NT2/D1 (cell line): ENCODE results near the gene MYO1D.

Experiments used
- DNase-seq: peaks from one replicate; pipeline ENCODE4 v3.0.0-alpha.2; 2011; ENCODE audit warnings: low read depth, low spot score
- H3K27me3 ChIP-seq: 2 replicates; pipeline ENCODE4 v1.6.0; 2011; ENCODE audit warnings: mild to moderate bottlenecking; ENCODE audit not compliant: insufficient read length, insufficient read depth
- H3K36me3 ChIP-seq: 2 replicates; pipeline ENCODE4 v1.6.1; 2011; ENCODE audit warnings: mild to moderate bottlenecking, low read length, mixed read lengths; ENCODE audit not compliant: insufficient read depth, insufficient read length
- H3K4me1 ChIP-seq: 2 replicates; pipeline ENCODE4 v1.5.1; 2011; ENCODE audit not compliant: insufficient read depth, insufficient read length
- H3K4me3 ChIP-seq: 2 replicates; pipeline ENCODE4 v1.5.1; 2011; ENCODE audit warnings: low read depth; ENCODE audit not compliant: insufficient read length
- H3K9ac ChIP-seq: 2 replicates; pipeline ENCODE4 v1.6.0; 2011; ENCODE audit warnings: low read depth; ENCODE audit not compliant: insufficient read length
- H3K9me3 ChIP-seq: 2 replicates; pipeline ENCODE4 v1.5.1; 2011; ENCODE audit warnings: mild to moderate bottlenecking, low read length; ENCODE audit not compliant: insufficient read depth
- SUZ12 ChIP-seq: IDR thresholded peaks from 2 replicates; pipeline ENCODE4 v1.6.1; 2011; ENCODE audit not compliant: insufficient read length, insufficient read depth; ENCODE audit errors: extremely low read depth
- YY1 ChIP-seq: IDR thresholded peaks from 2 replicates; pipeline ENCODE4 v1.6.1; 2011; ENCODE audit not compliant: insufficient read length, insufficient read depth
- ZNF274 ChIP-seq: IDR thresholded peaks from 2 replicates; pipeline ENCODE4 v1.6.1; 2011; ENCODE audit warnings: mild to moderate bottlenecking, low read depth, low read length

Gene MYO1D

DNA sequence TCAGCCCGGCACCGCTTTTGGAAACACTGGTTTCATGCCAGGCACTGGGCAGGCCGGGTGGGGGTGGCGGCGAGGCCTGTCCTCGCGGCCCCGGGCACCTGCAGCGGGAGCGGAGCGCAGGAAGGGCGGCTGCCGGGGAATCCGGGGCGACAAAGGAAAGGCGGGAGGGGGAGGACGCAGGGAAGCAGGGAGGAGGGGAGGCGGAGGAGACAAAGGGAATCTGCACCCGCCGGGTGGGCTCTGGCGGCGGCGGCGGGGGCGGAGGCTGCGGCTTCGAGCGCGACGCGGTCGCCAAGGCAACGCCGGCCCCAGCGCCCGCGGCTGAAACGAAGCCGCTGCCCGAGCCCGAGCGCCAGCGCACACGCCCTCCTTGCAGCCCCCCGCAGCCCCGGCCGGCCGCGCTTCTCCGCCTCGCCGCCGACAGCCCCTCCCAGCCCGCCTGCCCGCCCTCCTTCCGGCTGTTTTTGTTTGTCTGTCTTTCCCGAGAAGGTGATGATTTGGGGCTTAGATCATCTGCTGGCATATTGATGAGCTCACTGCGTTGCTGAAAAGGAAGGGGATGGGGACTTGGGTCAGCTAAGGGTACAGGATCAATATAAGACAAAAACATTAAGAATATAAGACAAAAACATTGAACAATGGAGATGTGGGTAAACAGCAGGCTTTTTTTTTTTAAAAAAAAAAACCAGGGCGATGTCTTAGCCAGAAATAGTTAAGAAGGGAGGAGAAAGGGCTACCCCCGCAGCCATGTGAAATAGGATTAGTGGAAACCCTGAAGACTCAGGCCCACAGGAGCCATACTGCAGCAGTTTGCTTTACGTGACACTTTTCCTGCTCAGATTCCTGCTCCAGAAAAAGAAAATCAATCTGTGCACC, 357.5 kb downstream of the MYO1D start:
- peaks cover 12% of the 10 kb centered on the region for H3K4me1 ChIP-seq
- H3K9ac ChIP-seq = peak overlapping the region; percentile 79
- H3K4me3 ChIP-seq = peak overlapping the region; percentile 40
- no peak for TF ChIP-seq ZNF274
- no peak for TF ChIP-seq YY1
- no peak for TF ChIP-seq SUZ12
- no peaks in the 10 kb centered on the region for H3K36me3 ChIP-seq
- peak; percentile 81 for DNase-seq
- H3K27me3 ChIP-seq = peaks cover 22% of the 10 kb centered on the region
- H3K9me3 ChIP-seq = no peaks in the 10 kb centered on the region

DNA sequence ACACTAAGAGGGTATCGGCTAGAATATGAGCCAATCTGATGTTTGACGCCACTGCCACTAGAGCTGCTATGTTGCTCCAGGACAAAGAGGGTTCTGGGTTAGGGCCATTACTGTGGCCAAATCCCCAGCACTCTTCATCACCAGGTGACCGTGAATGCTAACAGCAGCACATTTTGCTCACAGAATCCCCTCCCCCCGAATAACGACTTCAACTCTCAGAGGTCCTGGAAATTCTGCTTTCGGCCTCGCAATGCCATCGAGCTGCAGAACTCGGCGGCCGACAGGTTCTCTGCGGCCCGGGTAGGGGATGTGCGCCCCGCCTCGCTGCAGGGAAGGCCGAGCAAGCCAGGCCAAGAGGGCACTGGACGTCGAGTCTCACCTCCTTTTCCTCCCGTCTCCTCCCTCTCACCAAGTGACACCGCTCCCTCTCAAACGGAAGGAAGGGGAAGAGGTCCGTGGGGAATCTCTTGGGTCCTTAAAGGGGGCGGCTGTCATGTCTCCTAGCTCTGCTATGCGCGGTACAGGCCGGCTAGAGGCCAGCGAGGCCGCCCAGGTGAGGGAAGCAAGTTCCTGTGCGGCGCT, 358.2 kb downstream of the MYO1D start:
- TF ChIP-seq ZNF274 = no peak
- TF ChIP-seq YY1 = no peak
- TF ChIP-seq SUZ12 = no peak
- Histone ChIP-seq H3K36me3 (no peaks in the 10 kb centered on the region), H3K9me3 (no peaks in the 10 kb centered on the region), H3K4me3 (peak overlapping the region; percentile 40), H3K27me3 (peaks cover 22% of the 10 kb centered on the region), H3K4me1 (peaks cover 12% of the 10 kb centered on the region), H3K9ac (peak overlapping the region; percentile 79)
- no peak for DNase-seq

DNA sequence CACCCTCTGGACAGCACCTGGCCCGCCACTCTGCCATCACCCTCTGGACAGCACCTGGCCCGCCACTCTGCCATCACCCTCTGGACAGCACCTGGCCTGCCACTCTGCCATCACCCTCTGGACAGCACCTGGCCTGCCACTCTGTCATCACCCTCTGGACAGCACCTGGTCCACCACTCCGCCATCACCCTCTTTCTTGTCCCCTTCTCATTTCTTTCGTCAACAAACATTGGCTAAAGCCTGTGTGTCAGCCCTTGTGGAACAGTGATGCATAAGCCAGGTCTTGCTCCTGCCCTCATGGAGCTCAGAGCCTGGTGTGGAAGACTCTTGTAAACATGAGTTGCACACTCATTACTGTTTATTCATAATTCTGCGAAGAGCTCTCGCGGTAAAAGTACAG, 358.9 kb downstream of the MYO1D start:
- no peak for TF ChIP-seq SUZ12
- TF ChIP-seq ZNF274 = no peak
- no peak for TF ChIP-seq YY1
- Histone ChIP-seq H3K4me1 (peaks cover 11% of the 10 kb centered on the region), H3K36me3 (no peaks in the 10 kb centered on the region), H3K4me3 (no peak overlapping the region), H3K9me3 (no peaks in the 10 kb centered on the region), H3K9ac (no peak overlapping the region), H3K27me3 (peaks cover 22% of the 10 kb centered on the region)
- no peak for DNase-seq

DNA sequence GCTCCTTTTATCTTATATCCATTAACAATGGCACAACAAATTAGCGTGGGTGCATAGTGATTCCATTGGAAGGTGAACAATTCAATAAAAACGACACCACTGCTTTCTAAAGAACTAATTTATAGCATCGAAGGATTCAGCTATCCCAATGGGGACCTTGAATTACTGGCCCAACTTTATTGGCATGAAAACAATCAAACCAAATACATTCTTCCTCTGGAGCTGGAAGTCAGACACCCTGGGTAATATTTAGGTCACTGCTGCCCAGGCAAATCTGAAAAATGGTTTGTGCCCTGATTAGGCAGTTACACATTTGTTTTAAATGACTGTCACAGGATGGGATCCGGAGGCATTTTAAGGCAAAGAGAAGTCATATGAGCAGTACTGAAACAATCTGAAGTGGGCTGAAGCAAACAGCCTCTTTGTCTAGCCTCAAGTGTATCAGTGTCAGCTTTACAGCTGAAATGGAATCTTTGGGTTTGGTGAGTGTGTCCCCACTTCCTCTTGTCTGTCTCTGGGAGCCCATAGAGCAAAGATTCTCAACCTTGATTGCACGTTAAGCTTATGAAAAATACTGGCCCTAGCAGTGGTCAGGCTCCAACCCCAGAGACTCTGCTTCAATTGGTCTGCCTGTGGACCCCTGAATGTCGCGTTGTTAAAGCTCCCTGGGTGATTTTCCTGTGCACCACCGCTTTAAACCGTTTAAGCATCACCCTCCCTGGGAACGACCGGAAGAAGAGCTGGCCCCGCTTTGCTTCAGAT, 359.8 kb downstream of the MYO1D start:
- H3K9ac ChIP-seq = no peak overlapping the region
- TF ChIP-seq SUZ12 (no peak), YY1 (no peak), ZNF274 (no peak)
- DNase-seq = no peak
- H3K4me3 ChIP-seq = no peak overlapping the region
- no peaks in the 10 kb centered on the region for H3K9me3 ChIP-seq
- peaks cover 22% of the 10 kb centered on the region for H3K27me3 ChIP-seq
- no peaks in the 10 kb centered on the region for H3K36me3 ChIP-seq
- H3K4me1 ChIP-seq = peaks cover 11% of the 10 kb centered on the region

- H3K27me3 ChIP-seq = peaks cover 22% of the 10 kb centered on the region
- no peak for TF ChIP-seq YY1
- no peak for TF ChIP-seq SUZ12
- no peak for TF ChIP-seq ZNF274
- no peak overlapping the region for H3K4me3 ChIP-seq
- H3K36me3 ChIP-seq = no peaks in the 10 kb centered on the region
- peak; percentile 33 for DNase-seq
- H3K9ac ChIP-seq = no peak overlapping the region
- no peaks in the 10 kb centered on the region for H3K9me3 ChIP-seq
- peaks cover 11% of the 10 kb centered on the region for H3K4me1 ChIP-seq
These were observed 360.5 kb downstream of the MYO1D start for GRCh38 chr17:32516450-32516849.

GRCh38 chr17:32515677-32516383, 361.1 kb downstream of the MYO1D start:
- Histone ChIP-seq H3K9ac (no peak overlapping the region), H3K9me3 (no peaks in the 10 kb centered on the region), H3K4me3 (no peak overlapping the region), H3K4me1 (peaks cover 8% of the 10 kb centered on the region), H3K36me3 (no peaks in the 10 kb centered on the region), H3K27me3 (peaks cover 22% of the 10 kb centered on the region)
- DNase-seq = no peak
- TF ChIP-seq SUZ12 (no peak), YY1 (no peak), ZNF274 (no peak)
